GM12875 (cell line): ENCODE results near the gene BBS9.
"Not testable (repeated sequence)": the region's sequence is repeated elsewhere in the genome, so short reads cannot be mapped to it uniquely, and the experiment has no call there.

Experiments
- H3K4me3 ChIP-seq: one replicate; pipeline ENCODE4 v1.5.1; 2011; ENCODE audit warnings: low read depth, low read length, control low read depth
- TF ChIP-seq, protein P1 (sequence below): IDR thresholded peaks from 2 replicates; pipeline ENCODE4 v1.5.1; 2011; ENCODE audit warnings: low read depth, mild to moderate bottlenecking, control low read depth, inconsistent platforms, low read length, moderate library complexity, borderline replicate concordance; ENCODE audit not compliant: insufficient read depth

Gene BBS9

DNA sequence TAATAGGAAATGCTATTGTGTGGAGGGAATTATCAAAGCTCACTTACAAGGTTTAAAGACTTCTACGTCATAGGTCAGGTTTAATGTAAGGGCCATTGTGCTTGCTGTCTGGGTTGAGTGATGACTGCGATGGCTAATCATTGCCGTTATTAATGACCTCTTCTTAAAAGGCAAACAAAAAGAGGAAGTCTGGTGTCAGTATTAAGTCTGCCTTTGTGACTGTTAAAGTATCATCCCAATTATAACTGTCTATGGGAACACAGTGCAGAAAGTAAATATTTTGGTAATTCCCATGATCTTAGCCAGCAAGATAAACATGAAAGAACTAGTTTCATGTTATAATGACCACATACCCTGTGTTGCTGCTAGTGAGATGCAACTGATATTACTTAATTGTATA is 382.4 kb downstream of the BBS9 start:
- TF ChIP-seq, protein P1, sequence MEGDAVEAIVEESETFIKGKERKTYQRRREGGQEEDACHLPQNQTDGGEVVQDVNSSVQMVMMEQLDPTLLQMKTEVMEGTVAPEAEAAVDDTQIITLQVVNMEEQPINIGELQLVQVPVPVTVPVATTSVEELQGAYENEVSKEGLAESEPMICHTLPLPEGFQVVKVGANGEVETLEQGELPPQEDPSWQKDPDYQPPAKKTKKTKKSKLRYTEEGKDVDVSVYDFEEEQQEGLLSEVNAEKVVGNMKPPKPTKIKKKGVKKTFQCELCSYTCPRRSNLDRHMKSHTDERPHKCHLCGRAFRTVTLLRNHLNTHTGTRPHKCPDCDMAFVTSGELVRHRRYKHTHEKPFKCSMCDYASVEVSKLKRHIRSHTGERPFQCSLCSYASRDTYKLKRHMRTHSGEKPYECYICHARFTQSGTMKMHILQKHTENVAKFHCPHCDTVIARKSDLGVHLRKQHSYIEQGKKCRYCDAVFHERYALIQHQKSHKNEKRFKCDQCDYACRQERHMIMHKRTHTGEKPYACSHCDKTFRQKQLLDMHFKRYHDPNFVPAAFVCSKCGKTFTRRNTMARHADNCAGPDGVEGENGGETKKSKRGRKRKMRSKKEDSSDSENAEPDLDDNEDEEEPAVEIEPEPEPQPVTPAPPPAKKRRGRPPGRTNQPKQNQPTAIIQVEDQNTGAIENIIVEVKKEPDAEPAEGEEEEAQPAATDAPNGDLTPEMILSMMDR: no peak
- H3K4me3 ChIP-seq: no peak overlapping the region

DNA sequence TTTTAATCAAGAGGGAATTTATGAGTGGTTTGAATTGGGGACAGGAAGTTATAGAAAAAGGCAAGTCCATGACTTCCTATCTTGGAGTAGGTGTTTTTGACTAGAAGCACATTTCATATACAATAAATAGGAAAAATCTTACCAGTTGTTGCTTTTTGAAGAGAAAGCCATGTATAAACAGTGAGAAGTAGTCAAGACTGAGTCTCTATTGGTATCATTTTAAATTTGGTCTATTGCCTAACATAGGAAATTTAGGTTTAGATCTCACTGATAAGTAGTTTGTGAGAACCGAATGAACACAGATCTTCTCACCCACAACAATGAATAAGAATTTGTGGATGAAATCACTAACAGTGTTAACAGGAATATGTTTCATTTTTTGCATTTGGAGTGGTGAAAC is 387.2 kb downstream of the BBS9 start:
- TF ChIP-seq, protein P1: no peak
- no peak overlapping the region for H3K4me3 ChIP-seq

DNA sequence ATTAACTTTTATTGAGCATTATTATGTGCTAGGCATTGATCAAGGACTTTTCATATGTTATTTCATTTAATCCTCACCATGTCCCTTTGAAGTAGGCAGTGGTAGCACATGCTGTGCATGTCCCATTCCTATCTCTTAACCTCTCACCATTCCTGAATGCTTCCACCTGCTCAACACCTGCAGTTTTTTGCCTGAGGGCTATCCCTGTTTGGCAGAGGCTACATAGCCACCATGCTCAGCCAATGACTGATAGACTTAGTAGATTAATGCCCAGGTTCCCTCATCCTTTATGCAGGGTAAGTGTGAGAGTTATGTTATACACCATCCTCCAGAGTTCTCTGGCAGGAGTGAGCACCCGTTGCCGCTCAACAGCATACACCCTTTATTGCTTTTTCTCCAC is 387.8 kb downstream of the BBS9 start:
- no peak overlapping the region for H3K4me3 ChIP-seq
- TF ChIP-seq, protein P1: no peak

DNA sequence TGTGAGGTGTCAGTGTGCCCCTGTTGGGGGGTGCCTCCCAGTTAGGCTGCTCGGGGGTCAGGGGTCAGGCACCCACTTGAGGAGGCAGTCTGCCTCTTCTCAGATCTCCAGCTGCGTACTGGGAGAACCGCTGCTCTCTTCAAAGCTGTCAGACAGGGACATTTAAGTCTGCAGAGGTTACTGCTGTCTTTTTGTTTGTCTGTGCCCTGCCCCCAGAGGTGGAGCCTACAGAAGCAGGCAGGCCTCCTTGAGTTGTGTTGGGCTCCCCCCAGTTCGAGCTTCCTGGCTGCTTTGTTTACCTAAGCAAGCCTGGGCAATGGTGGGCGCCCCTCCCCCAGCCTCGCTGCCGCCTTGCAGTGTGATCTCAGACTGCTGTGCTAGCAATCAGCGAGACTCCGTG is 397.6 kb downstream of the BBS9 start:
- not testable (repeated sequence) for H3K4me3 ChIP-seq

DNA sequence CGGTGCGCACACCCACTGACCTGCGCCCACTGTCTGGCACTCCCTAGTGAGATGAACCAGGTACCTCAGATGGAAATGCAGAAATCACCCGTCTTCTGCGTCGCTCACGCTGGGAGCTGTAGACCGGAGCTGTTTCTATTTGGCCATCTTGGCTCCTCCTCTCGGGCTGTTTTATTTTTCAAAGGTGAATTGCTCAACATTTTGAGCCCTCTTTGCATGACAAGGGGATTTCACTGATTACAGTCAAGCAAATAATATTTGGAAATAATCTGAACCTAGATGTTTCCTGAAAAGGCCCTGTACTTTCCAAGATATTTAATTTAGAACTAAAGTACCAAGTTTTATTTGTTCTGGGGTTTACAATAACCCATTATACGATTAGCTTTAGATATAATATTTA is 398.2 kb downstream of the BBS9 start:
- H3K4me3 ChIP-seq: not testable (repeated sequence)

DNA sequence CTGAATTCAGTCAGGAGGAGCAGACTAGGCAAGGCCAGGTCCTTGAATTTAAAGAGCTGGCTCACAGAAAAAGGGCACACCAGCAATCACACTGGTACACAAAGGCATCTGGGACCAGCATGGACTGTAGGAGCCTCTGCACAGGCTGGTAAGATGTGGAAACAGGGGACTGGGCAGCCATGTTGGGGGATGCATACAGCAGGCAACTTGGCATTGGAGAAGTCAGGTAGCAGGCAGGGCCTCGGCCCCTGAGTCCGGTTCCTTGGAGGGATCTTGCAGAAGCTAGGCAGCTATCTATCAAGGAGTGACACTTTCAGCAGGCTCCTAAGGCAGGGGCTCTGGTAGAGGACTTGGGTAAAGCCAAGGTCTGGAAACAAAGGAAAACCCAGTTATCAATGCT is 399.7 kb downstream of the BBS9 start:
- TF ChIP-seq, protein P1: no peak
- H3K4me3 ChIP-seq: no peak overlapping the region

DNA sequence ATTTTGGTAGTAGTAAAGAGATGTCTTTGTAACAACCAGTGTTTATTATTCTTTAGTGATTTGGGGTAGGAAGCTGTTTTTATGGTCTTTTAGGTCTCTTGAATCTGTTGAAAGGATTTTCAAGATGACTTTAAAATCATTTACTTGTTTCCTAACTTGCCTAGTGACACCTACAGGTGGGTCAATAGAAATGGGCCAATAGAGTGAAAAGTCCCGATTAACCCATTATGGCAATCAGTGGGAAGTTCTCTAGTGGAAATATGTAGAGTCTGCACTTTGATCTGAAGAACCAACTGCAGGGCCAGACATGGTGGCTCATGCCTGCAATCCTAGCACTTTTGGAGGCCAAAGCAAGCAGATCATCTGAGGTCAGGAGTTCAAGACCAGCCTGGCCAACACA is 401.3 kb downstream of the BBS9 start:
- TF ChIP-seq, protein P1: no peak
- H3K4me3 ChIP-seq: no peak overlapping the region

DNA sequence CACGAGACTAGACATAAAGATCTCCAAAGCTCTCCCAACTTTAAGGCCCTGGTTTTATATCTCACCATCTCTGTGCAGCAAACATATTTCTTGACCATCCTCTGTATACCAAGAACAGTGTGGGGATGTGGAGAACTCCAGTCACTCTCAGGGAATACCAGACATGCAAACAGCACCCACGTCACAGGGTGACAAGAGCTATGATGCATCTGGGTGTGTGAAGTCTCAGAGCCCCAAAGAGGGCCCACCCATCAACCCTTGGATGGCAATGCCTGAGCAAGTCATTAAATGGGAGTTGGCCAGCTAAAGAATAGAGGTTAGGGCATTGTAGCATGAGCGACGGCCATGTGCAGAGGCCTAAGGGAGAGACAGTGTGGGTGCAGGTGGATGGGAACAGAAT is 402.5 kb downstream of the BBS9 start:
- TF ChIP-seq, protein P1: no peak
- H3K4me3 ChIP-seq: no peak overlapping the region
